ENCODE results near the gene ZFP36L2.
"Not testable (repeated sequence)": the region's sequence is repeated elsewhere in the genome, so short reads cannot be mapped to it uniquely, and the experiment has no call there.

Gene ZFP36L2

GRCh38 chr2:43190311-43191052 lies 35.9 kb downstream of the ZFP36L2 start:
- no peaks in the 10 kb centered on the region for H3K9me3 ChIP-seq
- H3K4me3 ChIP-seq (ENCODE audit: low read depth, low read length): no peak overlapping the region
- no peaks in the 10 kb centered on the region for H3K4me1 ChIP-seq
- no peaks in the 10 kb centered on the region for H3K27me3 ChIP-seq
- no peak for DNase-seq
- H3K36me3 ChIP-seq: no peaks in the 10 kb centered on the region
- TF ChIP-seq, protein P1, sequence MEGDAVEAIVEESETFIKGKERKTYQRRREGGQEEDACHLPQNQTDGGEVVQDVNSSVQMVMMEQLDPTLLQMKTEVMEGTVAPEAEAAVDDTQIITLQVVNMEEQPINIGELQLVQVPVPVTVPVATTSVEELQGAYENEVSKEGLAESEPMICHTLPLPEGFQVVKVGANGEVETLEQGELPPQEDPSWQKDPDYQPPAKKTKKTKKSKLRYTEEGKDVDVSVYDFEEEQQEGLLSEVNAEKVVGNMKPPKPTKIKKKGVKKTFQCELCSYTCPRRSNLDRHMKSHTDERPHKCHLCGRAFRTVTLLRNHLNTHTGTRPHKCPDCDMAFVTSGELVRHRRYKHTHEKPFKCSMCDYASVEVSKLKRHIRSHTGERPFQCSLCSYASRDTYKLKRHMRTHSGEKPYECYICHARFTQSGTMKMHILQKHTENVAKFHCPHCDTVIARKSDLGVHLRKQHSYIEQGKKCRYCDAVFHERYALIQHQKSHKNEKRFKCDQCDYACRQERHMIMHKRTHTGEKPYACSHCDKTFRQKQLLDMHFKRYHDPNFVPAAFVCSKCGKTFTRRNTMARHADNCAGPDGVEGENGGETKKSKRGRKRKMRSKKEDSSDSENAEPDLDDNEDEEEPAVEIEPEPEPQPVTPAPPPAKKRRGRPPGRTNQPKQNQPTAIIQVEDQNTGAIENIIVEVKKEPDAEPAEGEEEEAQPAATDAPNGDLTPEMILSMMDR (IDR thresholded peaks at IDR 0.05; ENCODE audit: low read depth, low read length): no peak

DNA sequence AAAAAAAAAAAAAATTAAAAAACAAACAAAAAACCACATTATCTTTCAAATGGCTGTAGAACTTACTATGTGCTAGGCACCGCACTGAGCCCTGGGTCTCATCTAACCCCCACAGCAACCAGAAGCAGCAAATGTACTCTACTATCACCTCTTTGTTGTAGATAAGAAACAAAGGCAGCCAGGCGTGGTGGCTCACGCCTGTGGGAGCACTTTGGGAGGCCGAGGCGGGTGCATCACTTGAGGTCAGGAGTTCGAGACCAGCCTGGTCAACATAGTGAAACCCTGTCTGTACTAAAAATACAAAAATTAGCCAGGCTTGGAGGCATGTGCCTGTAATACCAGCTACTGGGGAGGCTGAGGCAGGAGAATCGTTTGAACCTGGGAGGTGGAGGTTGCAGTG lies 36.5 kb downstream of the ZFP36L2 start:
- H3K4me3 ChIP-seq (ENCODE audit: low read depth, low read length); H3K4me1 ChIP-seq; H3K27me3 ChIP-seq; DNase-seq; H3K36me3 ChIP-seq; H3K9me3 ChIP-seq: not testable (repeated sequence)

- Histone ChIP-seq H3K36me3 (no peaks in the 10 kb centered on the region), H3K4me1 (no peaks in the 10 kb centered on the region), H3K9me3 (no peaks in the 10 kb centered on the region), H3K4me3 (ENCODE audit: low read depth, low read length) (no peak overlapping the region), H3K27me3 (no peaks in the 10 kb centered on the region)
- DNase-seq: no peak
- TF ChIP-seq, protein P1 (IDR thresholded peaks at IDR 0.05; ENCODE audit: low read depth, low read length): no peak
Measured at GRCh38 chr2:43188561-43189386, 37.6 kb downstream of the ZFP36L2 start.

DNA sequence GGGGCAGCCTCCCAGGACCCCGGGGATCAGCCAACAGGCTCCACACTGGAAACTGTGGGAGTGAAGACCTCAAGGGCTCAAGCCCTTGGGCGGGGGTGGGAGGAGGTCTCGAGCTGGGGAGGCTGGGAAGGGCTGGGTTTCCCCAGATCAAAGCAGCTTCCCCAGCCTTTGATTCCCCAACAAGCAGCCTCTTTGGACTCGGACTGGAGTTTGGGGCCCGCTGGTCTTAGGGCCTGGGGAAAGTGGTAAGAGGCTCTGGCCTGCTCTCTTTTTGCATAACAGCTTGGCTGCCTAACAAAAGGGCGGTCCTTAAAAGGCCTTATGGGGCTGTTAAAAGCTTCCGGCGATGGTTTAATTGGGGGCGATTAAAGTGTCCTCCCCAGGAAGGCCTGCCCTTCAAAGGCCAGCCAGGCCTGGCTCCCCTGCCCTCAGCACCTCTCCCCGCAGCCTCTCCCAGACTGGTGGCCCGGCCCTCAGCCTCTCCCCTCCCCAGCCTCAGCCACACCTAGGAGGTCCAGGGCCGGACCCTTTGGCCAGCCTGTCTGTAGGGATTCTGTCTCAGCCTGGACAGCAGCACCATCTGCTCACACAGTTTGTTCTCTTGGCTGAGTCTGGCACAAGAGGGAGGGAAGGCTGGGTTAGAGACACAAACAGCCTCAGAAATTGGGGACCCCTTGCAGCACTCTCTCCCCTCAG lies 39.6 kb downstream of the ZFP36L2 start:
- Histone ChIP-seq H3K4me3 (ENCODE audit: low read depth, low read length) (no peak overlapping the region), H3K36me3 (no peaks in the 10 kb centered on the region), H3K27me3 (no peaks in the 10 kb centered on the region), H3K9me3 (no peaks in the 10 kb centered on the region), H3K4me1 (no peaks in the 10 kb centered on the region)
- TF ChIP-seq, protein P1 (IDR thresholded peaks at IDR 0.05; ENCODE audit: low read depth, low read length): no peak
- DNase-seq: no peak

- DNase-seq: no peak
- H3K27me3 ChIP-seq: no peaks in the 10 kb centered on the region
- TF ChIP-seq, protein P1 (IDR thresholded peaks at IDR 0.05; ENCODE audit: low read depth, low read length): no peak
- H3K4me1 ChIP-seq: no peaks in the 10 kb centered on the region
- no peaks in the 10 kb centered on the region for H3K36me3 ChIP-seq
- H3K9me3 ChIP-seq: no peaks in the 10 kb centered on the region
- no peak overlapping the region for H3K4me3 ChIP-seq (ENCODE audit: low read depth, low read length)
Measured at GRCh38 chr2:43186321-43186678, 40.1 kb downstream of the ZFP36L2 start.

- DNase-seq: no peak
- Histone ChIP-seq H3K4me1 (no peaks in the 10 kb centered on the region), H3K9me3 (no peaks in the 10 kb centered on the region)
Measured at GRCh38 chr2:43185146-43185545, 41.3 kb downstream of the ZFP36L2 start.

More at GRCh38 chr2:43185146-43185545, 41.3 kb downstream of the ZFP36L2 start:
- no peaks in the 10 kb centered on the region for H3K27me3 ChIP-seq
- no peak overlapping the region for H3K4me3 ChIP-seq (ENCODE audit: low read depth, low read length)
- TF ChIP-seq, protein P1 (IDR thresholded peaks at IDR 0.05; ENCODE audit: low read depth, low read length): no peak
- H3K36me3 ChIP-seq: no peaks in the 10 kb centered on the region
